Mammary epithelial cell (primary cell): Measurements from ENCODE around the gene ATG7.

Experiments
- EZH2 ChIP-seq: IDR thresholded peaks from 2 replicates; pipeline ENCODE4 v1.6.1; 2012; ENCODE audit warnings: low read length, inconsistent platforms, borderline replicate concordance
- TF ChIP-seq, protein P1 (sequence below), 2 donors: IDR thresholded peaks in 1 of 2; conservative IDR thresholded peaks in 1 of 2; 2 replicates each; pipeline ENCODE4 v1.5.1; 2011 to 2012; ENCODE audit warnings: inconsistent platforms in 2 of 2, low read length in 2 of 2, mild to moderate bottlenecking in 2 of 2, control low read depth in 1 of 2, low read depth in 1 of 2; ENCODE audit not compliant: insufficient read depth in 1 of 2; ENCODE audit errors: extremely low read depth in 1 of 2

GRCh38 chr3:11498177-11498576, 226.0 kb downstream of the ATG7 start:
- TF ChIP-seq, protein P1, sequence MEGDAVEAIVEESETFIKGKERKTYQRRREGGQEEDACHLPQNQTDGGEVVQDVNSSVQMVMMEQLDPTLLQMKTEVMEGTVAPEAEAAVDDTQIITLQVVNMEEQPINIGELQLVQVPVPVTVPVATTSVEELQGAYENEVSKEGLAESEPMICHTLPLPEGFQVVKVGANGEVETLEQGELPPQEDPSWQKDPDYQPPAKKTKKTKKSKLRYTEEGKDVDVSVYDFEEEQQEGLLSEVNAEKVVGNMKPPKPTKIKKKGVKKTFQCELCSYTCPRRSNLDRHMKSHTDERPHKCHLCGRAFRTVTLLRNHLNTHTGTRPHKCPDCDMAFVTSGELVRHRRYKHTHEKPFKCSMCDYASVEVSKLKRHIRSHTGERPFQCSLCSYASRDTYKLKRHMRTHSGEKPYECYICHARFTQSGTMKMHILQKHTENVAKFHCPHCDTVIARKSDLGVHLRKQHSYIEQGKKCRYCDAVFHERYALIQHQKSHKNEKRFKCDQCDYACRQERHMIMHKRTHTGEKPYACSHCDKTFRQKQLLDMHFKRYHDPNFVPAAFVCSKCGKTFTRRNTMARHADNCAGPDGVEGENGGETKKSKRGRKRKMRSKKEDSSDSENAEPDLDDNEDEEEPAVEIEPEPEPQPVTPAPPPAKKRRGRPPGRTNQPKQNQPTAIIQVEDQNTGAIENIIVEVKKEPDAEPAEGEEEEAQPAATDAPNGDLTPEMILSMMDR (conservative IDR thresholded peaks at IDR 0.05 in 1 of 2, IDR thresholded peaks at IDR 0.05 in 1 of 2; ENCODE audit: extremely low read depth in 1 of 2, insufficient read depth in 1 of 2, low read depth in 1 of 2, low read length in 2 of 2) = no peak
- TF ChIP-seq EZH2 = no peak
